ENCODE measurements around the gene GLRA3.
A peak's percentile ranks its signal among the peaks of the same experiment; 100 is the strongest.
"Not testable (repeated sequence)": the region's sequence is repeated elsewhere in the genome, so short reads cannot be mapped to it uniquely, and the experiment has no call there.

The GLRA3 gene

DNA sequence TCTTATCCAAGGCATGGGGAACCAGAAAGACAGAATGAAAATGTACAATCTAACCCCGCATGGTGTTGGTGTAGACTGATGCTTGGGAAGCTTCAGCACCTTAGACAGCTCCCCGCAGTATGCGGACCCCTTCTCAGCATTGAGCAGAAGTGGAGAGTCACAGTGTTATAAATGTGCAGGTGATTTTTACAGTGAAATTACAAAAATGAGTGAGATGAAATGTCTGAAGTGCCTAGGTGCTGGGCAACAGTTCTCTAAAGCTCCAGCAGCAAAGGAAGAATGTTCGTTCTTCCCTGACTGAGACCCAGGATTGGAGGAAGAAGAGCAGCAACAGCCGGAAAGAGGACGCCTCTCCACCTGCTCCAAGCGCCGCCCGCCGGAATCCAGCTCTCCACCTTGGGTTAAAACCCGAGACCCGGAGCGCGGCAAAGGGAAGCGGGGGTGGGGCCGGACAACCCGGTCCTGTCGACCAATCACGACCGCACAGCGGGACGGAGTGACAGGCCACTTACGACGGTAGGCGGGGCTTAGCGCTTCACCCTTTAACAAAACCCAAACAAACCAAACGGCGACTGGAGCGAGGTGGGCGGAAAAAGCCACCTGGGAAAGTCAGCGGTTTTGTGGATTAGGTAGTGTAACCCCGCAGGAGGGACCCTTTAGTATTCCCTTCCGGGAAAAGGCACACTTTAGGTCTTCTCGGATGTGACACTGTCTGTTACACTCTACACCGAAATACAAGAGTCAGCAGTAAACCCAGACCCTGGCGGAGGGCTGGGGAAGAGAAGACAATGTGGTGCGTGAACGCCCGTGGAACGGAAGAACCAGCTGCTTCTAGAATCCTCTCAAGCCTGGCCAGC is at the start of gene GLRA3:
Gene GLRA3, minus strand, starts transcription at position 403 of the 857 bp plus-strand sequence. CDS start 436 bp downstream, outside the sequence.
- peak; percentile 48 for DNase-seq (ENCODE audit: insufficient read length, low spot score)
- FAIRE-seq: peak; percentile 9

DNA sequence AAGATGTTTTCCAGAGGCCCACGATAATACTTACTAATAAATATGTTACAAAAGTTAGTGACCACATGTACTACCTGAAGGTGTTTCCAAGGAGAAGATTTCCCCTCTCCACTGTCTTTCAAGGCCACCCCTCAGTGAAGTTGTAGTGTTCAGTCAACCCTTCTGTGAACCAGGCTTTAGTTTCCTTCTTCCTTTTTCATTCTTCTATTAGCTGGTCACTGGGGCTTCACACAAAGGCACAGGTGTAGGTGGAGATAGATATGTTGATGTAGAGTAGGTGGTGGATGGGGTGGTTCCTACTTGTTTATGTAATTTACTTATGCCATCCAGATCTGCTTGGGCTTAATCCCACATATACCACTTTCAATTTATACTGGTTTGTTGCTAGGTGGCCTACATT is 45.9 kb upstream of the GLRA3 start:
- no peak for FAIRE-seq
- DNase-seq (ENCODE audit: insufficient read length, low spot score): no peak

DNA sequence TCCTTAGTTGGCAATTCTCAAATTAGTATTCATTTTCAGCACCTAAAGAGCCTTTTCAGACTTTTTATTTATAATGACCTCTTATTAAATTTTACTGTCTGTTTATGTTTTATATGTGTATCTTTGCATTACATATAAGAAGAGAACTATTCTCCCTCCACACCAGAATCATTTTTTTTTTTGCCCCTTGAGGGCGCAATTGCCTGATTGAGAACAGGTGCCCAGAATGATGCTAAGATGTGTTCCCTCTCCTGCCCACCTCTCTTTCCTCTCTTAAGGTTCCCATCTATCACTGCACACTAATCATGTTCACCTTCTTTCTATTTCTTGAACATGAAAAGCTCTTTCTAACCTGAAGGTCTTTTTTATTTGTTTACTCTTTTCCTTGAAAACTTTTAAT is 44.9 kb upstream of the GLRA3 start:
- DNase-seq (ENCODE audit: insufficient read length, low spot score) (peak; percentile 5), FAIRE-seq (no peak)

DNA sequence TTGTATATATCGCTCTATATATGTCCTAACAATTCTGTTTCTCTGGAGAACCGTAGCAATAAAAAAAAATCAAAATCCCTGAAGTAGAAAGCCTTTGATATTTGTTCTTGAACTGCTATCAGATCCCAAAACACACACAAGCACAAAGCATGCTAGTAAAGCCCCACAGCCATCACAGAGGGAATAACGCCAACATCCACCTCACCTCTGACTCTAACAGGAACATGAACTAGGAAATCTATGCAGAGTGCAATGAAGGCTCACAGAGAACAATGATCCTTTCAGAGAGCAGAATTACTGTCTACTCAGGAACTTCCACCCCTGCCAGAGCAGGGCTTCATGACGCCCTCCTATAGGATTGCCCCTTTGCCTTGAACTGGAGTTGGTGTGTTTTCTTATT is 44.1 kb upstream of the GLRA3 start:
- FAIRE-seq: peak; percentile 72
- not testable (repeated sequence) for DNase-seq (ENCODE audit: insufficient read length, low spot score)

DNA sequence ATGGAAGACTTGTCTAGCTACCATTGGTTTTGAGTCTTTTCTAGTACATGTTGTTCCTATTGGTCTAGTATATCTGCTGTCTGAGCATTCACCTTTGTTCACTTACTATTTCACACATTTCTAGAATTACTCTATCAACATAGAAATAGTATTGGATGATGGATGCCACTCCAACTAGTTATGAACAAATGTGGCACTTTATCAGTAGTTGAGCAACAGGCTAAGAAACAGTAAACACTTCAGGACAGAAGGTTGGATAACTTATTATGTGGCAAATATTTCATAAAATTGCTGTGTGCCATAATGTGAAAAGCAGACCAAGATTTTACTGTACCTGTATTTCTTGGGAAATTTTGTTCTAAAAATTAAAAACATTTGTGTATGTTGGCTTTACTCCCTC is 42.4 kb upstream of the GLRA3 start:
- no peak for DNase-seq (ENCODE audit: insufficient read length, low spot score)
- FAIRE-seq: no peak

DNA sequence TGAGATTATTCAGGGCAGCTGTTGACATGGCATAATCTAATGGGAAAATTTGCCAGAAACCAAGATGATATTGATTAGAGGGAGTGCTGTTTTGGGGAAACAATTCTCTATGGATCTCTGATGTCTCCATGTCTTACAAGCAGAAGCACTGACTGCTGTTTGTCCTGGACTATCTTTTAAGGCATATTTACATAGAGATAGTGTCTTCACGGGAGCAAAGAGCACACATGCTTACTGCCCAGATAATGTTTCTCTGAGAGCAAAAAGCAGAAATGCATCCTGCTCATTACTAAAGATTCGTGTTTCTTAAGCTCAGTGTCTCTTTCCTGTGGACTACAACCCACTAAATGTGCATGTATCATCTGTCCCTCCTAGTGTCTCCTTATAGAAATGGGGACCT is 41.3 kb upstream of the GLRA3 start:
- FAIRE-seq (no peak), DNase-seq (ENCODE audit: insufficient read length, low spot score) (no peak)

DNA sequence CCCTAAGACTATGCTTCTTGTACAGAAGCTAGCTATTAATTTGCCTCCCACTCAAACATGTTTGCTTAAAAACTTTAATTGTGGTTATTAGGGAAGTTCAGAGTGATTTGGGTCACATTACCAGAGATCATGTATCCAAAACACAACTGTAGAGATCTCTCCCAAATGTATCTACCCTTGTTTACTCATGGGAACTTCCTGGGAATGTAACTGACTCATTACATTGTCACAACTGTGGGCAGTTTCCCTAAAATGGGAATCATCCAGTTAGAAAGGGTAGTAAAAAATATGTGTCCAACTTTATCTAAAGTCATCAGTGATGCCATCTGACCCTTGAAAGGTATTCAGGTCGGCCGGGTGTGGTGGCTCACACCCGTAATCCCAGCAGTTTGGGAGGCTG is 40.3 kb upstream of the GLRA3 start:
- DNase-seq (ENCODE audit: insufficient read length, low spot score) (no peak), FAIRE-seq (no peak)

DNA sequence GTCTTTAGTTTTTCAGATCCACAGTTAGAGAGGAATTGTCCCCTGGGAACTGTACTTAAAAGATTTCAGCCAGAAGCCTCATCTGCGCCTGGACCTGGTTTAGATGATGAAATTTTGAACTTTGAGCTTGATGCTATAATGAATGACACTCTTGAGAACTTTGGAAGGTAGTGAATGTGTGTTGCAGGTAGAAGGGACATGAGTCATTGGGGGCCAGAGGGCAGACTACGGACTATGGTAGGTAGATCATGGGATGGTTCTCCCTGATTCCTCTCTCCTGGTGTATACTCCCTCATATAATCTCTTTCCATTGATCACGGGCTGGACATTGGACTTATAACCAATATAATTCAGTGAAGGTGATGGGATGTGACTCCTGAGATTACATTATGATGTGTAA is 38.9 kb upstream of the GLRA3 start:
- DNase-seq (ENCODE audit: insufficient read length, low spot score) (no peak), FAIRE-seq (no peak)

DNA sequence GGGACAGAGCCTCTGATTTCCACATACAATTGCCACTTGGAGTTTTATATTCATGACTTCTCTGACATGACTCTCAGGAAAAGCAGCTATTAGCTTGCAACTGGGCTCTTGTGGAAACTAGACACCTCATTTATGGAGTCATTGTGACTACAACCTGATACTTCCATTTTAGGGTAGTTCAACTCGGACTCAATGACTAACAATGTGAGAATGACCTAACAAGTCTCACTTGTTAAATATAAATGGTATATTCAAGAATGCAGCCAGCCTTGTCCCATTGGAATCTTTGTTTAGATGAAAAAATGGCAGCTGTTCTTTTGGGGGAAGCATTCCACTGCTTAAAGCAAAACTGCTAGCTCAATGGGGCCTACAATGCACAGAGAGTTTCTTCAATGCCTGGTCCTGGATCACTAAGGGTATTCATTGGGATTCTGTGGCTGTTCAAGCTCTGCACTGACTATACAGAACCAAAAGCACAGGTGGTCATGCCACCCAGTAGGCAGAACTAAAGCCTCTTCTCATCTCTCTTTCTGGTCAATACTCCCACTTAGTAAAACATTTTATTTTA is 36.5 kb upstream of the GLRA3 start:
- DNase-seq (ENCODE audit: insufficient read length, low spot score): no peak
- FAIRE-seq: no peak

DNA sequence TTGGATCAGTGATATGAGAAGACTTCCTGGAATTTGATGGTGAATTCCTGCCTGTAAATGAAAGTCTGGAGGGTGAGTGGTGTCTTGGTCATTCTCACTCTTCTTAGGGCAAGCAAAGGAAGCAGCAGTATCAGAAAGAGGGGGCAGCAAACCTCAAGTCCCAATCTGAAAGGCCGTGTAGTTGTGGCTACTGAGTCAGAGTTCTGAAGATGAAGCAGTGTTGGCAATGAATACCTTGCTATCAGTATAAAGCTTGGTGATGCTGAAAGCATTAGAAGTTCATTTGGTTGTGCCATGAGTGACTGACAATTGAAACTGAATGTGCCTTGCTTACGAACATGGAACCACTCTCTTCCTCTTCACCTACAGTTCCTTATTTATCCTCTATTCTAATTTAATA is 35.0 kb upstream of the GLRA3 start:
- DNase-seq (ENCODE audit: insufficient read length, low spot score) (no peak), FAIRE-seq (no peak)

DNA sequence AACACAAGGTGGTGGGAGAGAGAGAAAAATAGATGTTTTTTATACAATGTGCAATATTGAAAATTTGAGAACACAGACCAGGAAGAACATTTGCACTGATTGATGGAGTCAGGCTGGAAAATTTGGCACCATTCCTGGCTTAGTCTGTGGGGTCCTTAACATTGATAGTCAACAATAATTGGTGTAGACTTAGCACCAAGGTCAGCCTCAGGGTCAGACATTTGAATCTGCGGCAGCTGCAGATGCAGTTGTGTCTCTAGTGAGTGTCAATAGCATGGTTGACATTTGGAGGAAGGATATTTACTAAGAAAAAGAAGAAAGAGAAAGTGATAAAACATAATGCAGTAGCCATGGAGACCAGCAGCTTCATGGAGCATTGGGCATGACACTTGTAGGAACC is 31.5 kb upstream of the GLRA3 start:
- no peak for DNase-seq (ENCODE audit: insufficient read length, low spot score)
- FAIRE-seq: no peak

DNA sequence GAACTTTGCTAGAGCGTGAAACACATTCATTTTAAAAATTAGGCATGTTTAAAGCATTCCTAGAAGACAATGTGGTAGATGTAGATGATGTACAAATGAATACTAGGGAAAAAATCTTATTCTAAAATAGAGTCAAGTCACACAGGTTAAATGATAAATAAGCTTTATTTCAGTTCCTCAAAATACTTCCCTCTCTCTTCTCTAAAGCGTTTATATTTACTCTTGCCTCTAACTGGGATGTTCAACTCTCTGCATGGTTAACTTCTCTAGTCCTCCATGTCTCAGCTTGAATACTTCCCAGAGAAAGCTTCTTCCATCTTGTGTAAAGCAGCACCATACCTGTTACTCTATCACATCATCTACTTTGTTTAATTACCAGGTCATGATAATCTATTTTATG is 30.9 kb upstream of the GLRA3 start:
- DNase-seq (ENCODE audit: insufficient read length, low spot score) (no peak), FAIRE-seq (no peak)

DNA sequence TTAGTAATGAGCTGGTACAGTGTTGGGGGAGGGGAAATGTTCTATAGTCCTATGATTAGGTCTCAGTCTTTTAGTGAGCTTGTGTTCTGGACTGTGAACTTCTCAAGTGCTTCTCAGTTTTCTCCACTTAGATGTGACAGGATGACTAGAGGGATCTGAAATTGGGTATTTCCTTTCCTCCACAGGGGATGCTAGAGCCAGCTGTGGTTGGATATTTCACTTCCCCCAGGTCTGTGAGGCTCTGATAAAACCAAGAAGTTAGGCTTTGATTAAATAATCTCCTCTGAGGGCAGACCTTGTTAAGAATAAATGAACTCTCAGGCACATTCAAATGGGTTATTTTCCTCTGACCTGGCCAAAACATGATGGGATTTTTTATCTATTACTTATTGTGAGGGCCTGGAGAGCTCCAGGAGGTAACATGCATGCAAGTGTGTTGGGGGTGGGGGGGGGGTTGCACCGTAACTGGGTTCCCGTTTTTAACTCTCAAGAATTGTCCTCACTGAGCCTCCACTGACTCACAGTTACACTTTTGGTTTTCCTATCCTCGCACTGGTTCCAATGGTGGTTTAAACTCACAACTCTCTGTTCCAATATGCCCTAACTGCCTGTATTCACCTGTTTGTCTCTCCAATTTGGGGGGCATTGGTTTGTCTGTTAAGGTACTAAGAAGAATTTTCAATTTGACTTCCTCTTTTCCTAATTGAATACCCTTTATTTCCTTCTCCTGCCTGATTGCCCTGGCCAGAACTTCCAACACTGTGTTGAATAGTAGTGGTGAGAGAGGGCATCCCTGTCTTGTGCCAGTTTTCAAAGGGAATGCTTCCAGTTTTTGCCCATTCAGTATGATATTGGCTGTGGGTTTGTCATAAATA is 28.1 kb upstream of the GLRA3 start:
- peak; percentile 80 for FAIRE-seq
- no peak for DNase-seq (ENCODE audit: insufficient read length, low spot score)

DNA sequence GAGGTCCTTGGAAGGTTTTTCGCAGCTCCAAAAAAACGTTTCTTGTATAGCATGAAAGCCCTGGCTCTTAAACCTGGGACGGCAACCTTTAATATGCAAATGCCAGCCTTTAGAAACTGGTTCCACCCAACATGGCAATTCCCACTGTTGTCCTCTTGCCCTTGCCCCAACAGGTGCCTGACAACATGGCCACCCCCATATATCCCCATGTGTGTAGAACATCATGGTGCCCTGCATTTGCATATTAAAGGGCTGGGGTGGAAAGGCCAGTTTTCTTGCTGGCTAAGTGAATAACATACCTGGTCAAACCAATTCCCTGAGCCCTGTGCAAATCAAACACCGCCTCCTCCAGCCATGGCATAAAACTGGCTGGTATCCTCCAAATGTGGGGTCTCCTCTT is 26.0 kb upstream of the GLRA3 start:
- DNase-seq (ENCODE audit: insufficient read length, low spot score) (no peak), FAIRE-seq (no peak)

DNA sequence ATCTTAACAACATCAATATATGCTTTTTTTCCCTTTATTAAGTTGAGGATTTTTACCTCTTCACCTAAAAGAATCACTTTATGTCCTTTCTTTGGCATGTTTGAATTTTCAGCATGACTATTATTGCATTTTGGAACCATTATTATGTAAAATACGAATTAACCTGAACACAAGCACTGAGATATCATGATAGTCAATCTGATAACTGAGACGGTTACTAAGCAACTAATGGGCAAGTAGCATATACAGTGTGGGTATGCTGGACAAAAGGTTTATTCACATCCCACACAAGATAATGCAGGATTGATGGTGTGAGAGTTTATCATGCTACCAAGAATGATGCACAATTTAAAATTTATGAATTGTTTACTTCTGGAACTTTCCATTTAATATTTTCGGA is 24.6 kb upstream of the GLRA3 start:
- DNase-seq (ENCODE audit: insufficient read length, low spot score): no peak
- no peak for FAIRE-seq

DNA sequence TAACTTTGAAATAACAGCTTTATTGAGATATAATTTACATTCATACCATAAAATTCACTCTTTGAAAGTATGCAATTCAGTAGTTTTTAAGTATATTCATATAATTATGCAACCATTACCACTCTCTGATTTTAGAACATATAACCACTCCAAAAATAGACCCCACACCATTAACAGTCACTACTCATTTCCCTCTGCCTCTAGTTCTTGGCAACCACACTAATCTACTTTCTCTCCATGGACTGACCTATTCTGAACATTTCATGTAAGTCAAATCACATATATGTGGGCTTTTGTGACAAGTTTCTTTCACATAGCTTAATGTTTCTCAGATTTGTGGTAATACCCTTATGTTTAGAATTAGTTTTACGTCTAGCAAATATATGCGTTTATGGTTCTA is 19.5 kb upstream of the GLRA3 start:
- DNase-seq (ENCODE audit: insufficient read length, low spot score) (no peak), FAIRE-seq (no peak)

DNA sequence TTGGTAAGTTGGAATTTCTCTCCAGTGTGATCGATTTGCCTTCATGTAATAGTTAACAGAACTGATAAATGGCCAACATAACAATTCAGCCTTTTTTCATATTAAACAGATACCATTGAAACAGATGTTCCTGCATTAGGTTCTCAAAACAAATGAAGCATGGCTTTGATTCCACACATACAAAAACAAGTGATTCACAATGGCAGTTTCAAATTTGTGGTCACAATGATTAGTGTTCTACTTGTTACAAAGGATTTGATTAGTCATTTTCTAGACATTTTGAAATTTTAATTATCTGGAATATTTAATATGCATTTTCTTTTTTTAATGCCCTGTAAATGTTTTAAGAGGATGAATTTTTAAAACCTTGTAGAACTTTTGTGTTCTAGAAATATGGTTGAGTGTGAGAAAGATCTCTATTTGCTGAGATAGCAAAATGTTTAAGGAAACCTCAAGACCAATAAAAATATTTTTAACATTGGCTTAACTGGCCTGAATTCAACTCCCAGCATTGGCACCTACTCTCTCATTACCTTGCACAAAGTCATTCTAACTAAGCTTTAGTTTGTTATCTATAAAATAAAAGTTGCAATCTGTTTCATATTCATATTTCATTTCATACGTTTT is 18.9 kb upstream of the GLRA3 start:
- FAIRE-seq (no peak), DNase-seq (ENCODE audit: insufficient read length, low spot score) (no peak)

DNA sequence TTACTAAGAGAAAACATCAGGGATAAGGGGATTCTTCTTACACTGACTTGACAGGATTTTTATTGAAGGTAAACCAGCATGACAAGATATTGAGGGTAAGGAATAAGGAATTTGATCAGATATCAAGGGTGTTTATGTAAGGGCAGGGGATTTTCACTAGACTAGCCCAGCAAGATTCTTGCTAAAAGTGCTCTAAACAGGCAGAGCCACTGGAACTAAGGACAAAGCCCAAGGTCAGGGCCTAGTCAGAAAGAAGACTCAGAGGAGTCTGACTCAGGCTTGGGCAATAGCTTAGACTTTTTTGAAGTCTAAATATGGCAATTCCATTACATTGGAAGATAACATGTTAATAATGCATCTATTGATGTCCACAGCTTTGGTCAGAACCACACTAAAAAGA is 6.5 kb upstream of the GLRA3 start:
- no peak for DNase-seq (ENCODE audit: insufficient read length, low spot score)
- FAIRE-seq: no peak

DNA sequence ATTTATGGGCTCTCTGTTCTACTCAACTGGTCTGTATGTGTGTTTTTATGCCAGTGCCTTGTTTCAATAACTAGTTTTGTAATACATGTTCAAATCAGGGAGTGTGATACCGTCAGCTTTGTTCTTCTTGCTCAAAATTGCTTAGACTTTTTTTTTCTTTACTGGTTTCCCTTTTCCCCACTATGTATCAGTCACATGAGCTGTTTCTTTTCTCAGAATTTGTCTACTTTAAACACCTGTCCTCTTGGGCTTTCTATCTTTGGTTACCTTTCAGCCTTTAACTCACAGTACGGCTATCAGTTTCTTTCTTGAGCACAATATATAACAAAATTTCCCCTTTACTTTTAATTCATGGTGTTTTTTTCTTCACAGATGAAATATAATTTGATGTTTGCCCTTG is 5.4 kb upstream of the GLRA3 start:
- FAIRE-seq (no peak), DNase-seq (ENCODE audit: insufficient read length, low spot score) (no peak)

DNA sequence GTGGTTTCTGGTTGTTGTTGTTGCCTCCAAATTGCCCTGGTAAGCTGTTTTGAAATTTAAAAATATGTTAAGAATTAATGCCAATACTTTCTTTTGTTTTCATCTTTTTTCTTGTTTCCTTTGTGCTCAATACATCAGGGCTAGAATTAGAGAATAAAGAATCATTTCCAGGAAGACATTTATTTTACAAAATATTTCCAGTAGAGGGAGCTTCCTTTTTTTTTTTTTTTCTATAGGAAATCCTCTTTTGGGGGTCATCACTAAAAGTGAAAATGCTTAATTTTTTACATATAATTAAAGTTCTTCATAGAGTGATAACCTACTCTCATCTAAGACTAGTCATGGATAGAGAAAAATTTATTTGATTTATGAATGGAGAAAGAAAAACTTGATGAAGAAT is 2.4 kb downstream of the GLRA3 start:
- no peak for DNase-seq (ENCODE audit: insufficient read length, low spot score)
- no peak for FAIRE-seq

DNA sequence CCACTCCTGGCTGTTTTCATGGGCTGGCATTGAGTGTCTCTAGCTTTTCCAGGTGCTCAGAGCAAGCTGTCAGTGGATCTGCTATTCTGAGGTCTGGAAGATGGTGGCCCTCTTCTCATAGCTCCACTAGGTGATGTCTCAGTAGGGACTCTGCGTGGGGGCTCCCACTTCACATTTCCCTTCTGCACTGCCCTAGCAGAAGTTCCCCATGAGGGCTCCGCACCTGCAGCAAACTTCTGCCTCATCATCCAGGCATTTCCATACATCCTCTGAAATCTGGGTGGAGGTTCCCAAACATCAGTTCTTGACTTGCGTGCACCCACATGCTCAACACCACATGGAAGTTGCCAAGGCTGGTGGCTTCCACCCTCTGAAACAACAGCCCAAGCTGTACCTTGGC is 13.8 kb downstream of the GLRA3 start:
- DNase-seq (ENCODE audit: insufficient read length, low spot score) (no peak), FAIRE-seq (no peak)

All from HTR-8/SVneo (cell line).